GM12878 (cell line): ENCODE data around the gene COL27A1. TPM values are rescaled to one million over a fixed set of nuclear protein-coding genes. Genes with fewer than 3 reads are reported as not detected.

Experiments used
- ATAC-seq: fragments of 200-7000 bp; cut with Tn5 transposase; 3 replicates; pipeline ENCODE4 v1.9.1; 2020; ENCODE audit warnings: mild to moderate bottlenecking, moderate library complexity
- BruUV-seq: library from RNA; stranded (reverse); fragments of 400-500 nt; replicated peaks from 2 replicates; lab custom pipeline; 2021; lab: Mats Ljungman, UMichigan
- CTCF ChIA-PET: fragments of 300-600 bp; sonication (Branson Sonifier 250); formaldehyde crosslinking; extraction: SDS; loops from one replicate; lab custom pipeline; 2021; ENCODE audit warnings: inconsistent platforms; lab: Yijun Ruan, JAX
- POLR2A ChIA-PET: fragments of 350-600 bp; formaldehyde crosslinking; extraction: SDS; loops from one replicate; lab custom pipeline; 2021; ENCODE audit warnings: inconsistent platforms; lab: Charles Lee
- RAD21 ChIA-PET: fragments of 300-600 bp; sonication (Branson Sonifier 250); formaldehyde crosslinking; loops from one replicate; lab custom pipeline; 2023; ENCODE audit warnings: antibody characterized with exemption; ENCODE audit not compliant: unreplicated experiment; lab: Charles Lee
- SMC1A ChIA-PET: fragments of 300-600 bp; sonication (Branson Sonifier 250); formaldehyde crosslinking; loops from one replicate; lab custom pipeline; 2023; ENCODE audit not compliant: unreplicated experiment, uncharacterized antibody; lab: Charles Lee
- DNase-seq: peaks from one replicate; pipeline ENCODE4 v3.0.0-alpha.2; 2011; ENCODE audit warnings: low read depth, low spot score
- FAIRE-seq: peaks from 3 replicates; lab custom pipeline; 2011; peaks lifted over from hg19 to GRCh38; lab: Jason Lieb, UNC
- H2AFZ ChIP-seq: 2 replicates; pipeline ENCODE4 v1.6.0; 2011; ENCODE audit warnings: low read depth, low read length, control low read depth; ENCODE audit not compliant: control insufficient read depth
- H3K27ac ChIP-seq: 2 replicates; pipeline ENCODE4 v1.5.1; 2011; ENCODE audit warnings: control low read depth; ENCODE audit not compliant: control insufficient read depth, insufficient read depth
- H3K27me3 ChIP-seq, 2 experiments: replicated peaks in 1 of 2; 2 replicates each; pipeline versions ENCODE4 v1.6.0 to v1.6.1; 2011; ENCODE audit warnings: low read length in 1 of 2; ENCODE audit not compliant: control insufficient read depth in 2 of 2, insufficient read depth in 2 of 2
- H3K36me3 ChIP-seq, 2 experiments: 2 replicates each; pipeline ENCODE4 v1.5.1; 2011; ENCODE audit warnings: low read length in 1 of 2; ENCODE audit not compliant: control insufficient read depth in 2 of 2, insufficient read depth in 2 of 2
- H3K4me1 ChIP-seq: 2 replicates; pipeline ENCODE4 v1.6.1; 2011; ENCODE audit warnings: mild to moderate bottlenecking, low read length, moderate library complexity, mixed read lengths; ENCODE audit not compliant: control insufficient read depth, insufficient read depth
- H3K4me2 ChIP-seq: 2 replicates; pipeline ENCODE4 v1.6.0; 2011; ENCODE audit warnings: control low read depth; ENCODE audit not compliant: control insufficient read depth, insufficient read depth
- H3K4me3 ChIP-seq: fragments of 200-600 bp; sonication (generic); 2 replicates; pipeline ENCODE4 v1.5.1; 2016
- H3K79me2 ChIP-seq: 2 replicates; pipeline ENCODE4 v1.6.0; 2011; ENCODE audit warnings: low read length; ENCODE audit not compliant: control insufficient read depth, insufficient read depth
- H3K9ac ChIP-seq: 2 replicates; pipeline ENCODE4 v1.8.0; 2011; ENCODE audit warnings: low read length, control low read depth, mixed read lengths; ENCODE audit not compliant: control insufficient read depth, insufficient read depth
- H3K9me3 ChIP-seq: replicated peaks from 3 replicates; pipeline ENCODE4 v1.5.1; 2011; ENCODE audit warnings: mild to moderate bottlenecking, low read length; ENCODE audit not compliant: control insufficient read depth, insufficient read depth
- H4K20me1 ChIP-seq: 2 replicates; pipeline ENCODE4 v1.6.0; 2011; ENCODE audit not compliant: control insufficient read depth, insufficient read depth
- DPF2 ChIP-seq: fragments of 450-650 bp; IDR thresholded peaks from 2 replicates; pipeline ENCODE4 v1.6.1; 2017; ENCODE audit warnings: mild to moderate bottlenecking
- E4F1 ChIP-seq: fragments of 450-650 bp; IDR thresholded peaks from 2 replicates; pipeline ENCODE4 v1.6.1; 2018; ENCODE audit warnings: borderline replicate concordance, mild to moderate bottlenecking; ENCODE audit not compliant: partially characterized antibody
- ETV6 ChIP-seq, 2 experiments: fragments of 450-650 bp in 1 of 2; IDR thresholded peaks in 1 of 2; conservative IDR thresholded peaks in 1 of 2; 2 replicates each; pipeline ENCODE4 v1.6.1; 2014; ENCODE audit warnings: antibody characterized with exemption in 1 of 2, borderline replicate concordance in 1 of 2, low read depth in 1 of 2, mild to moderate bottlenecking in 1 of 2, moderate library complexity in 1 of 2
- FOS ChIP-seq: IDR thresholded peaks from 3 replicates; pipeline ENCODE4 v1.6.1; 2011; ENCODE audit warnings: borderline replicate concordance; ENCODE audit not compliant: insufficient read length; ENCODE audit errors: extremely low read depth
- HDGF ChIP-seq: fragments of 450-650 bp; IDR thresholded peaks from 2 replicates; pipeline ENCODE4 v1.6.1; 2016; ENCODE audit warnings: antibody characterized with exemption
- IKZF1 ChIP-seq: fragments of 450-650 bp; conservative IDR thresholded peaks from 2 replicates; pipeline ENCODE4 v1.6.1; 2017; ENCODE audit warnings: antibody characterized with exemption, mild to moderate bottlenecking
- KAT2A ChIP-seq: conservative IDR thresholded peaks from 2 replicates; pipeline ENCODE4 v1.6.1; 2011; ENCODE audit warnings: low read depth, low read length; ENCODE audit not compliant: control insufficient read depth
- MXI1 ChIP-seq: fragments of 150-350 bp; IDR thresholded peaks from 2 replicates; pipeline ENCODE4 v1.6.1; 2011; ENCODE audit warnings: low read depth, mild to moderate bottlenecking, inconsistent platforms, low read length, improper control_type of control experiment
- PAX8 ChIP-seq: fragments of 450-650 bp; IDR thresholded peaks from 2 replicates; pipeline ENCODE4 v1.6.1; 2017; ENCODE audit warnings: mild to moderate bottlenecking, moderate library complexity
- RAD51 ChIP-seq: fragments of 450-650 bp; IDR thresholded peaks from 2 replicates; pipeline ENCODE4 v1.6.1; 2016; ENCODE audit warnings: moderate library complexity, mild to moderate bottlenecking, inconsistent platforms
- SMARCA5 ChIP-seq: fragments of 450-650 bp; IDR thresholded peaks from 2 replicates; pipeline ENCODE4 v1.6.1; 2017; ENCODE audit warnings: mild to moderate bottlenecking
- STAT1 ChIP-seq: fragments of 450-650 bp; conservative IDR thresholded peaks from 2 replicates; pipeline ENCODE4 v1.6.1; 2014; ENCODE audit warnings: antibody characterized with exemption, mild to moderate bottlenecking
- ZBED1 ChIP-seq: IDR thresholded peaks from 2 replicates; pipeline ENCODE4 v1.6.1; 2016; ENCODE audit warnings: borderline replicate concordance
- WGBS: methylation state at CpG from one replicate; pipeline ENCODE4 v1.1.6; 2016; ENCODE audit warnings: low lambda C conversion rate; ENCODE audit not compliant: insufficient replicate concordance, insufficient coverage; ENCODE audit errors: missing lambda C conversion rate; 5-methylcytosine and 5-hydroxymethylcytosine counted together
- in situ Hi-C: fragments of 300-500 bp; cut with MboI; formaldehyde crosslinking; loops from 9 replicates; pipeline ENCODE4 v1.14.3; 2018; ENCODE audit warnings: mixed read lengths
- intact Hi-C: fragments of 100-400 bp; cut with micrococcal nuclease; formaldehyde crosslinking; loops from one replicate; pipeline ENCODE4 v1.14.2; 2022; ENCODE audit not compliant: unreplicated experiment
- polyA plus RNA-seq, 11 experiments: library from polyadenylated mRNA; depleted of rRNA in 4 of 11; unstranded in 6 of 11; stranded (reverse) in 5 of 11; fragments of >200 nt; fragmentation: Nextera tagmentation in 4 of 11; fragmentation: Illumina TruSeq in 1 of 11; extraction: Ambion mirVana in 4 of 11; extraction: Trizol in 1 of 11; gene quantifications; 1 replicate in 1 of 11; 2 replicates in 10 of 11; pipeline versions ENCODE4 v1.2.1 to v1.2.3, GENCODE V29; 2011 to 2016; ENCODE audit warnings: inconsistent platforms in 2 of 11, missing spikeins in 2 of 11, low read depth in 1 of 11
- total RNA-seq, 4 experiments: library from RNA; depleted of rRNA in 3 of 4; stranded (reverse); fragments of >200 nt in 3 of 4; fragmentation: Illumina TruSeq in 1 of 4; extraction: Trizol in 1 of 4; gene quantifications; 2 replicates each; pipeline versions ENCODE4 v1.2.1 to v1.2.3, GENCODE V29; 2013 to 2021
- TF ChIP-seq, protein P1 (sequence below): IDR thresholded peaks from 2 replicates; pipeline ENCODE4 v1.6.1; 2011; ENCODE audit warnings: low read depth, mild to moderate bottlenecking, low read length, moderate library complexity, borderline replicate concordance; ENCODE audit errors: extremely low read depth

The COL27A1 gene
- total and polyA plus RNA-seq, 10 of the 15 experiments (the other 5 are each of a cell fraction or from before 2014, with no cell fraction given) = 0.10 TPM; not detected in 9

GRCh38 chr9:114287763-114288192 is 132.4 kb downstream of the COL27A1 start:
- intact Hi-C loops (no loop called here), in situ Hi-C loops (loop anchor here (10.0 to 25.0 kb wide), 2 partner anchors 133 to 200 kb away; partner anchors contain the start of genes AMBP, COL27A1 and KIF12)
- Histone ChIP-seq H3K4me1 (no peaks in the 10 kb centered on the region), H2AFZ (no peak overlapping the region), H3K36me3 (no peaks in the 10 kb centered on the region), H3K79me2 (no peaks in the 10 kb centered on the region), H3K27me3 (peaks cover 0 to 1% of the 10 kb centered on the region in 2 experiments; a peak in 1 of 4 replicates), H3K9me3 (no peaks in the 10 kb centered on the region), H3K27ac (no peak overlapping the region), H3K9ac (no peak overlapping the region), H4K20me1 (0 out of 2 replicates have a peak, but pooled peaks cover 2% of the 10 kb centered on the region), H3K4me3 (no peak overlapping the region), H3K4me2 (no peak overlapping the region)
- ChIA-PET RAD21 (no interaction called here), CTCF (no interaction called here), SMC1A (no interaction called here), POLR2A (interaction anchor here (0.6 kb wide), 1 partner anchor 566 kb away, joined by 3 read pairs; no protein-coding TSS in a partner anchor)
- FAIRE-seq (no peak), DNase-seq (no peak), ATAC-seq (no peak)
- TF ChIP-seq ETV6 (conservative IDR thresholded peaks at IDR 0.05 in 1 of 2, IDR thresholded peaks at IDR 0.05 in 1 of 2; ENCODE audit: borderline replicate concordance in 1 of 2, low read depth in 1 of 2) (no peak), DPF2 (no peak), SMARCA5 (no peak), RAD51 (no peak), KAT2A (no peak), IKZF1 (no peak), ZBED1 (no peak), PAX8 (no peak), HDGF (no peak), STAT1 (no peak), FOS (no peak), E4F1 (no peak), MXI1 (no peak)
- TF ChIP-seq, protein P1, sequence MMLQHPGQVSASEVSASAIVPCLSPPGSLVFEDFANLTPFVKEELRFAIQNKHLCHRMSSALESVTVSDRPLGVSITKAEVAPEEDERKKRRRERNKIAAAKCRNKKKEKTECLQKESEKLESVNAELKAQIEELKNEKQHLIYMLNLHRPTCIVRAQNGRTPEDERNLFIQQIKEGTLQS = no peak
- WGBS = 61% methylated on average over 15 of the region's 15 CpGs
- no TSS peak for BruUV-seq
